ENCODE results near the gene HNRNPUL1. TPM values are rescaled to one million over a fixed set of nuclear protein-coding genes. Genes with fewer than 3 reads are reported as not detected.
A peak's percentile ranks its signal among the peaks of the same experiment; 100 is the strongest.

HNRNPUL1 gene
- total RNA-seq, 2 experiments from 2014 or later, result 367 to 388 TPM

GRCh38 chr19:41299755-41300089 lies 35.5 kb downstream of the HNRNPUL1 start:
- peak overlapping the region; percentile 38 to 86 for H3K27ac ChIP-seq (ENCODE audit: low read depth in 1 of 2, low read length in 2 of 2)
- ATAC-seq (ENCODE audit: poor library complexity), result peak; percentile 28
- H3K4me3 ChIP-seq (ENCODE audit: low read length), result no peak overlapping the region

GRCh38 chr19:41300555-41300954 lies 36.4 kb downstream of the HNRNPUL1 start:
- no peak for TF ChIP-seq CTCF (IDR thresholded peaks at IDR 0.05)
- Mint-ChIP-seq H3K4me3 (peak overlapping the region; percentile 72), H3K9me3 (no peaks in the 10 kb centered on the region), H3K36me3 (ENCODE audit: low read depth) (peaks cover 98% of the 10 kb centered on the region), H3K27me3 (no peaks in the 10 kb centered on the region), H3K4me1 (ENCODE audit: low read depth) (peaks cover 99% of the 10 kb centered on the region), H3K27ac (peak overlapping the region; percentile 97)
- no peak for ATAC-seq (ENCODE audit: poor library complexity)
- DNase-seq, result peak in 1 of 14 experiments; percentile 15
- Histone ChIP-seq H3K4me3 (ENCODE audit: low read length) (no peak overlapping the region), H3K27ac (ENCODE audit: low read depth in 1 of 2, low read length in 2 of 2) (peak overlapping the region; percentile 38 to 86), H3K4me1 (ENCODE audit: insufficient read depth, low read length) (peaks cover 99% of the 10 kb centered on the region), H3K36me3 (ENCODE audit: insufficient read depth, low read length) (peaks cover 92% of the 10 kb centered on the region), H3K27me3 (ENCODE audit: control insufficient read depth in 1 of 2, insufficient read depth in 2 of 2, low read length in 2 of 2) (no peaks in the 10 kb centered on the region), H3K9me3 (ENCODE audit: control insufficient read depth in 1 of 2, insufficient read depth in 1 of 2, low read length in 2 of 2) (no peaks in the 10 kb centered on the region)
- intact Hi-C loops (cut with DNase I, micrococcal nuclease), result loop anchor here (1.0 to 10.0 kb wide), 2 partner anchors 8 to 326 kb away; no protein-coding TSS in a partner anchor
- ChIA-PET CTCF (interaction anchor here (0.6 to 1.3 kb wide), 4 partner anchors 9 to 38 kb away, joined by 3 read pairs; no protein-coding TSS in a partner anchor), POLR2A (interaction anchor here (0.8 to 12.9 kb wide), 6 partner anchors 9 to 131 kb away, joined by 3 to 314 read pairs (median 4); partner anchors contain the start of gene HNRNPUL1)

More at GRCh38 chr19:41299755-41300089, 35.5 kb downstream of the HNRNPUL1 start:
- POLR2A ChIA-PET, result interaction anchor here (0.9 to 12.9 kb wide), 3 partner anchors 23 to 52 kb away, joined by 5 to 314 read pairs (median 5); partner anchors contain the start of gene HNRNPUL1
- H3K27ac Mint-ChIP-seq, result peak overlapping the region; percentile 97
- no peaks in the 10 kb centered on the region for H3K9me3 Mint-ChIP-seq
- DNase-seq, result peak in 12 of 14 experiments; percentile 40 to 84 (median 50)
- peaks cover 95% of the 10 kb centered on the region for H3K4me1 ChIP-seq (ENCODE audit: insufficient read depth, low read length)
- H3K4me3 Mint-ChIP-seq, result peak overlapping the region; percentile 66
- no peaks in the 10 kb centered on the region for H3K27me3 Mint-ChIP-seq
- TF ChIP-seq CTCF (IDR thresholded peaks at IDR 0.05), result no peak
- peaks cover 98% of the 10 kb centered on the region for H3K36me3 Mint-ChIP-seq (ENCODE audit: low read depth)
- H3K9me3 ChIP-seq (ENCODE audit: control insufficient read depth in 1 of 2, insufficient read depth in 1 of 2, low read length in 2 of 2), result no peaks in the 10 kb centered on the region
- no peaks in the 10 kb centered on the region for H3K27me3 ChIP-seq (ENCODE audit: control insufficient read depth in 1 of 2, insufficient read depth in 2 of 2, low read length in 2 of 2)
- peaks cover 92% of the 10 kb centered on the region for H3K36me3 ChIP-seq (ENCODE audit: insufficient read depth, low read length)
- CTCF ChIA-PET, result interaction anchor here (0.6 to 2.9 kb wide), 4 partner anchors 8 to 95 kb away, joined by 3 to 21 read pairs (median 6); no protein-coding TSS in a partner anchor
- intact Hi-C loops (cut with DNase I, micrococcal nuclease), result loop anchor here (1.0 to 10.0 kb wide), 2 partner anchors 9 to 325 kb away; no protein-coding TSS in a partner anchor
- H3K4me1 Mint-ChIP-seq (ENCODE audit: low read depth), result peaks cover 99% of the 10 kb centered on the region

- intact Hi-C loops (cut with DNase I, micrococcal nuclease), result loop anchor here in 1 of 2 experiments (10.0 kb wide), 1 partner anchor 328 kb away; no protein-coding TSS in a partner anchor
- Histone ChIP-seq H3K4me1 (ENCODE audit: insufficient read depth, low read length) (peaks cover 99% of the 10 kb centered on the region), H3K27ac (ENCODE audit: low read depth in 1 of 2, low read length in 2 of 2) (peak overlapping the region; percentile 54 to 57), H3K4me3 (ENCODE audit: low read length) (peak overlapping the region; percentile 44), H3K9me3 (ENCODE audit: control insufficient read depth in 1 of 2, insufficient read depth in 1 of 2, low read length in 2 of 2) (no peaks in the 10 kb centered on the region), H3K36me3 (ENCODE audit: insufficient read depth, low read length) (peaks cover 83% of the 10 kb centered on the region), H3K27me3 (ENCODE audit: control insufficient read depth in 1 of 2, insufficient read depth in 2 of 2, low read length in 2 of 2) (no peaks in the 10 kb centered on the region)
- Mint-ChIP-seq H3K27ac (peak overlapping the region; percentile 97), H3K27me3 (no peaks in the 10 kb centered on the region), H3K4me3 (peak overlapping the region; percentile 84), H3K36me3 (ENCODE audit: low read depth) (peaks cover 97% of the 10 kb centered on the region), H3K9me3 (no peaks in the 10 kb centered on the region), H3K4me1 (ENCODE audit: low read depth) (peaks cover 99% of the 10 kb centered on the region)
- CTCF ChIA-PET, result interaction anchor here (0.7 to 1.6 kb wide), 5 partner anchors 14 to 98 kb away, joined by 3 to 7 read pairs (median 3); no protein-coding TSS in a partner anchor
- no peak for TF ChIP-seq CTCF (IDR thresholded peaks at IDR 0.05)
- POLR2A ChIA-PET, result interaction anchor here (0.6 to 12.9 kb wide), 12 partner anchors 10 to 1896 kb away, joined by 3 to 314 read pairs (median 3); partner anchors contain the start of genes B9D2, HNRNPUL1 and ZFP36
- peak in 11 of 14 experiments; percentile 28 to 87 (median 59) for DNase-seq
- peak; percentile 33 for ATAC-seq (ENCODE audit: poor library complexity)
These were observed 38.6 kb downstream of the HNRNPUL1 start for GRCh38 chr19:41302624-41303351.

All from CD4-positive, alpha-beta T cell (primary cell).